ENCODE measurements around the gene TXNRD2.

The TXNRD2 gene

DNA sequence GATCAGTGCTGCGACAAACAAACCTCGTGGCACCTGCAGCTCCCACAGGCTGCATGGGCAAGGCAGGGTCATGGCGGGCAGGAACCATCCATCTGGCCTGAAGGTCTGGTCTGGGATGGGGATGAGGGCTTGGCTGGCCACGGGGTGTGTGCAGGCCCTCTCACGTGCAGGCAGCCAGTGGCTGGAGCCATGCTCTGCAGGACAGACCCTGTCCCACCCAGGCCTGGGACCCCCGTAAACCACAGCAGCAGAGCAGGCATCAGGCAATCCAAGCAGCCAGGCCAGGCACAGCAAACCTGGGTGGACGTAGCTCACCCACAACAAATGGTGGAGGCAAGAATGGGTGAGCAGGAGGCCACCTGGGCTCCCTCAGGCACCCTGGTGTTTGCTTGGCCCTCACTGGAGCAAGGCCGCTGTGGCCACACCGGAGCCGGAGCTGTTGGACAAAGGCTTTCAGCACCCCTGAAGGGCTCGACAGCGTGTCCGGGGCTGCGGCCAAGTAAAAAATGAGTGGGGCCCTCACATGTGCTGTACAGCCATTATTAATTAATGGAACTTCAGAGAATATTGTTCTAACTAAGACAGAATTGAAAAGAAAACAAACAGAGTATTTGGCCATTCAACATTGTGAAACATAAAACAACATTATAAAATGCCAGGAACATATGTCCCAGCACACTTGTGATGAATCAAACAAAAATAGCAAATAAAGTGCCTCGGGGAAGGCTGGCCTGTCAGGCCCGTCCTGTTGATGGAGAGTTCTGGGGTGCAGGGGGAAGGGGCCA, 63.0 kb downstream of the TXNRD2 start:
- no peak for DNase-seq
- no peaks in the 10 kb centered on the region for H3K27me3 Mint-ChIP-seq
- peaks cover 12% of the 10 kb centered on the region for H3K4me1 Mint-ChIP-seq
- no peak for ATAC-seq
- H3K27ac Mint-ChIP-seq = no peak overlapping the region
- H3K9me3 Mint-ChIP-seq = no peaks in the 10 kb centered on the region
- H3K4me3 Mint-ChIP-seq = no peak overlapping the region

DNA sequence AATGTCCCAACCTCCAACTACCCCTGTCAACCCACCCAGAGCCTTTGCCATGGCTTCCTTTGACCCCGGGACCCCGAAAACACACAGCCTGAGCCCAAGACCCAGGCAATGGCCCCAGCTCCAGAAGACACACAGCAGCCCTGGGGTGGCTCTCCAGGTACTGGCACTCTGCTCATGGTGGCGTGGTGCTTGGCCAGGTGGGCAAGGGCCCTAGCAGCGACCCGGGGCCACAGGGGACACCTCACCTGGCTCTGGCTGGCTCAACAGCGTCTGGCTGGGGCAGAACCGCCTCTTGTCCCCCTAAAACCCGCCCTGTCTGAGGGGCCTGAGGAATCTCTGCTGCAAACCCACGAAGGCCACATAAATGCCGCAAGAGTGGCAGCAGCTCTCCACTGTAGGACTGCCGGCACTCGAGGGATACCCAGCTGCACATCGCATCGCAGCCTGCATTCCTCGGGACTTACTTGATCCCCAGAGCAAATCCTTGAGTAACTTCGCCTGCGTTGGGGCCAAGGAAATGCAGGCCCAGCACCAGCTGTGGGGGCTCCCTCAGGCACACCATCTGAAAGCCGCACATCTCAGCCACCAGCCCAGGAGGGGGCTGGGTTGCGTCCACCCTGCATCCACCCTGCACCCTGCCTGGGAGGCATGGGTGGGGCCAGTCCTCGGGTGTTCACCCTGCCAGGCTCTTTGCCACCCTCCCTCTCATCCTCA, 63.8 kb downstream of the TXNRD2 start:
- DNase-seq (no peak), ATAC-seq (no peak)
- Mint-ChIP-seq H3K9me3 (no peaks in the 10 kb centered on the region), H3K4me1 (peaks cover 17% of the 10 kb centered on the region), H3K4me3 (no peak overlapping the region), H3K27me3 (no peaks in the 10 kb centered on the region), H3K27ac (peak overlapping the region in 1 of 2 donors; percentile 42)

- DNase-seq = no peak
- Mint-ChIP-seq H3K27me3 (no peaks in the 10 kb centered on the region), H3K4me3 (no peak overlapping the region), H3K4me1 (peaks cover 17% of the 10 kb centered on the region), H3K27ac (no peak overlapping the region), H3K9me3 (no peaks in the 10 kb centered on the region)
- no peak for ATAC-seq
Measured at GRCh38 chr22:19876941-19877625, 64.5 kb downstream of the TXNRD2 start.

DNA sequence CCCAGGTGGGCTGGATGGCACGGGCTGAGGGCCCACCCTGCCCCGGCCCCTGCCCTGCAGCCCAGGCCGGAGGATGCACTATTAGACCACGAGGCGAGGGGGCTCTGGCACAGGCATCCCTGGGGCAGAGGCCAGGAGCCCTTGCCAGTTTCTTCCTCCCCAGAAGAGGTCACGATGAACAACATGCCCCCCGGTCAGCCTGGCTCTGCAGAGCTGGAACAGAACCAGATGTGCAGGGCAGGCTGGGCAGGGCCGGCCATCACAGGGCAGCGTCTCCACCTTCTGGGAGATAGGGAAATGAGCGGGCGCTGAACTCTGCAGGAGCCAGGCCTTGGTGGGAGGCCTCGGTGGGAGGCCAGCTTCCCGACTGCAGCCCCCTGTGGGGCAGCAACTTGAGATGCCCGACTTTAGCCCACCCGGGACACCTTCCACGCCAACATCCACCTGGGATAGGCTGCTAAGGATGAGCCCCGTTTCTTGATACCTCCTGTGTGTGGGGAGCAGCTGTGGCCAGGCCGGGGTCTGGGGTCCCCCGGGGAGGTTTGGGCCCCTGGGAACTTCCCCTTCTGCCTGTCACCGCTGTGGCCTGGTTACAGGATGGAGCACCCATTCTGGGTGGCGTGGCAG, 65.2 kb downstream of the TXNRD2 start:
- Mint-ChIP-seq H3K9me3 (no peaks in the 10 kb centered on the region), H3K4me3 (no peak overlapping the region), H3K27me3 (no peaks in the 10 kb centered on the region), H3K27ac (peak overlapping the region in 1 of 2 donors; percentile 86), H3K4me1 (peaks cover 17% of the 10 kb centered on the region)
- DNase-seq = no peak
- no peak for ATAC-seq

DNA sequence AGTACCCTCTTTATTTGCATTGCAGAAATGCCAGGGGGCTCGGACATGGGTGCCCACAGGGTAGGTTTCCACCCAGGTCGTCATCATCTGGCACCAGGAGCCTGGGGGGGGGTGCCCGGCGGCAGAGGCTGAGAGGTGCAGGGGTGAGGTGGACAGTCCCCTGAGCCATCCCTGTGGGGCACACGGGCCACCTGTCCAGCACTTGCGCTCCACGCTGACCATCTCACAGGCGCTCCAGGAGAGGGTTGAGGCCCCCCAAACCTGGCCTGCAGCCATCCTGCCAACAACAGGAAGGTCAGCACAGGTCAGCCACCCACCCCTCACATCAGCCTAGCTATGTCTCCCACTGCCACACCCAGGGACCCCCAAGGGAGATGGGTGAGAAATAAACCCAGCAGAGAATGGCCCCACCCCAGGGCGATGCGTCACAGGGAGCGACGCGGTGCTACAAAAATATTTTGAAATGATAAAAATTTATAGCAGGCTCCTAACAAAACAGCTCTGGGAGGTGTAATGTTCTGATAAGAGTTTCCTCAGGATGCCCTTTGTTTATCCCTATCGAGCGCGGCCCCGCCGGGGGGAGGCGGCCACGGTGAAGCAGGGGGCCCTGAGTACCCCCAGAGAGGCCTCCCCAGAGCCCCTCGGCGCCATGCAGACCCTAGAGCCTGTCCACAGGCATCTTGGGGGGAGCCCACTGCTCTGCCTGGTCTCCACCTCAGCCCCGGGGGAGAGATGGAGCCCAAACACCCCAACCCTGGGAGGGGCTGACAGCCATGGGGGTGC, 65.9 kb downstream of the TXNRD2 start:
- H3K4me1 Mint-ChIP-seq = peaks cover 17% of the 10 kb centered on the region
- DNase-seq (no peak), ATAC-seq (no peak)
- no peak overlapping the region for H3K27ac Mint-ChIP-seq
- H3K4me3 Mint-ChIP-seq = no peak overlapping the region
- no peaks in the 10 kb centered on the region for H3K9me3 Mint-ChIP-seq
- H3K27me3 Mint-ChIP-seq = no peaks in the 10 kb centered on the region

GRCh38 chr22:19875061-19875530, 66.5 kb downstream of the TXNRD2 start:
- H3K4me3 Mint-ChIP-seq = no peak overlapping the region

DNA sequence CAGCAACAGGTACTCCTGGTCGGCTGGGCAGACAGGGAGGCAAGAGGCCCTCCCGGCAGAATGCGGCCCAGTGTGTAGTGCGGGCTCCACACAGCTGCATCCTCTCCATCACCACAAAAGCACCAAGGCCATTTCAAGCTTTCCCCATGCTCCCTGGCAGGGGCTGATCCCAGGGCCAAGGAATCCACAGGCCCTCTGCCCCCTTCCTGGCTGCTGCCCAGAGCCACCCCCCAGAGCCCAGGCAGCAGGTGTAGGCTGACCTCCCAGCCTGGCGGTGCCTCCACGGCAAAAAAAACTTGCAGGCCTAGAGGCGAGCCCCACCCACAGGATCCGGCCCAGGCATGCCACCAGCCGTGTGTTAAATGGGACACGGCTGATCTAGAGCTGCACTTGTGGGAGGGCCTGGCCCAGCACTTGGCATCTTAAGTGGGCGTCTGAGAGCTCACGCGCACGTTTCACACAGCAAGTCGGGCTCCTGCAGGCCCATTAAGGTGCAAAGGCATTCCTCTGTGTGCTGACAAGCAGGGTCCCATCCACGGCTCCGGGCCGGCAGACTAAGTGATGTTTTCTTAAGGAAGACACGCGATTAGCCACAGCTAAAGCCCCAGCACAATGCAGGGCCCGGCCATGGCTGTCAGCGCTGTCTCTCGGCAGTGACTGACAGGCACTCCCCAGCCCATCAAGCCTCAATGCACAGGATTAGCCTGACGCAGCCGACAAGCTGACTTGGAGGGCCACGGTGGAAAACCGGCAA, 67.1 kb downstream of the TXNRD2 start:
- Mint-ChIP-seq H3K27ac (peak overlapping the region; percentile 19 to 57), H3K27me3 (no peaks in the 10 kb centered on the region), H3K4me3 (peak overlapping the region in 1 of 2 donors; percentile 54), H3K9me3 (no peaks in the 10 kb centered on the region), H3K4me1 (peaks cover 17% of the 10 kb centered on the region)
- ATAC-seq = peak; percentile 51
- DNase-seq = peak in 1 of 2 donors; percentile 41

More at GRCh38 chr22:19875061-19875530, 66.5 kb downstream of the TXNRD2 start:
- DNase-seq = no peak
- no peak for ATAC-seq
- no peak overlapping the region for H3K27ac Mint-ChIP-seq
- H3K4me1 Mint-ChIP-seq = peaks cover 17% of the 10 kb centered on the region
- no peaks in the 10 kb centered on the region for H3K27me3 Mint-ChIP-seq
- H3K9me3 Mint-ChIP-seq = no peaks in the 10 kb centered on the region

DNA sequence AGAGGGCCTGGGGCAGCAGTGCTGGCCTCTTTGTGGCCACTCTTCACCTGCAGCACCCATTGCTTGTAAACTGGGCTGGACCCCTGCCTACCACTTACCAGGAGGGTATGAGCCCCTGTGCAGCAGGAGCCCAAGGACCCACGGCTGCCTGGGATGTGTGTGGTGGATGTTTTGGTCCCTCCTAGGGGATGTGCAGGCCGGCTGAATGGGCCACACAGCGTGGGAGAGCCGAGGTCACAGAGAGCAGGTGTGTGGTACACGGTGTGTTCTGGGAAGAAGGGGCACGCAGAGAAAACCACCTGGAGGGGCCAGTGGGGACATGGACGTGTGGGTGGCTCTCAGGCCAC, 67.7 kb downstream of the TXNRD2 start:
- H3K27ac Mint-ChIP-seq = peak overlapping the region in 1 of 2 donors; percentile 19
- no peaks in the 10 kb centered on the region for H3K9me3 Mint-ChIP-seq
- ATAC-seq (no peak), DNase-seq (no peak)
- peaks cover 17% of the 10 kb centered on the region for H3K4me1 Mint-ChIP-seq
- H3K4me3 Mint-ChIP-seq = peak overlapping the region in 1 of 2 donors; percentile 54
- no peaks in the 10 kb centered on the region for H3K27me3 Mint-ChIP-seq

GRCh38 chr22:19873138-19873959, 68.3 kb downstream of the TXNRD2 start:
- no peak overlapping the region for H3K4me3 Mint-ChIP-seq
- no peaks in the 10 kb centered on the region for H3K27me3 Mint-ChIP-seq
- ATAC-seq (no peak), DNase-seq (no peak)
- no peak overlapping the region for H3K27ac Mint-ChIP-seq
- H3K4me1 Mint-ChIP-seq = peaks cover 17% of the 10 kb centered on the region
- H3K9me3 Mint-ChIP-seq = no peaks in the 10 kb centered on the region

DNA sequence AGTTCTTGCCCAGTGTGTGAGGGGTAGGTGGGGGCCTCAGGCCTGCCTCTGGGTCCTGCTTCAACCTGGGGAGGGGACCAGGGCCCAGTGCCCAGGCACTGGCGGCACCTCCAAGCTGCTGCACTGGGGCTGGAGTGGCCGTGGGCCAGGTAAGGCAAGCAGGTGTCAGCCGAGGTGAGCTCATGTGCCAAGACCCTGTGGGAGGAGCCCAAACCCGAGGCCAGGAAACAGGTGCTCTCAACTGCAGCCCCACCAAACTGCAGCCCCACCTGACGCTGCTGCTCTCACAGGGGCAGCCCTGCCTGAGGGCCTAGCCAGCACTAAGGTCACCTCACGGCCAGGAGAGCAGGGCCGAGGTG, 68.9 kb downstream of the TXNRD2 start:
- no peak overlapping the region for H3K4me3 Mint-ChIP-seq
- DNase-seq = no peak
- no peaks in the 10 kb centered on the region for H3K9me3 Mint-ChIP-seq

DNA sequence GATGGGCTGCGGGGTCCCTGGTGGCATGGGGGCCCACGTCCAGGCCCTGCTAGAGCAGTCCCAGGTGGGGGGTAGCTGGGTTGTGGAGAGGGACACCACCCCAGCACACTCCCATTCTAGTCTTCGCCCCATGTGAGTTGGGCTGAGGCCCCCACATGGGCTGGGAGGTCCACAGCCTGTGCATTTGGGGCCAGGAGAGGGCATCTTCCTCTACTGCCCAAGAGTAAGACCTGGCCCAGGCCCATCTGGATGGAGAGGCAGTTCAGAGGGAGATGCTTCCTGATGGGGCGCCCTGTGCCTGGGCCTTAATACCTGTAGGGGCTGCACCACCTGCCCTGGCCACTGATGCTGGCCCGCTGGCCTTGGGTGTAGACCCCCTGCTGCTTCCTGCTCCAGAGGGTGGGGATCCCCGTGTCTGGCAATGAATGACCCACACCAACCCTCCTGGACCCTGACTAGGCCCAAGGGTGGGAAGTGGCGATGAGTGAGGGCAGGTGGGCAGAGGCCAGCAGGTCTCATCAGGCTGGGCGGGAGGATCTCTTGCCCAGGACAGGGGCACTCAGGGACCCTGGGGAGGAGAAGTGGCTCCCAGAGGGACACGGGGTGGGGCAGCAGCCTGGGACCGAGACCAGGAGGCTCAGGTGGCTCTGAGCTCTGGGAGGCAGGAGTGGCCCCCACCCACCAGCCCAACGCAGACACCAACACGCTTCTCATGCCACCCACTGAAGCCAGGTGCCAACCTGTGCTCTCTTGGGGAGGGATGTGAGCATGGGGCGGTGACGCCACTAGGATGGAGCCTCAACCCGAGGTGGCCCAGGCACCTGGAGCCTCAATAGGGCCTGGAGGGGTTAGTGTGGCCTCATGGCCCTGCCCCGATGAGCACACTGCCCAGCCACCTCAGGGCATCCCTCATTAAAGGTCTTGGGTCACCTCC, 69.5 kb downstream of the TXNRD2 start:
- no peak overlapping the region for H3K4me3 Mint-ChIP-seq
- ATAC-seq = no peak
- no peaks in the 10 kb centered on the region for H3K27me3 Mint-ChIP-seq
- DNase-seq = no peak
- H3K27ac Mint-ChIP-seq = no peak overlapping the region
- no peaks in the 10 kb centered on the region for H3K9me3 Mint-ChIP-seq
- H3K4me1 Mint-ChIP-seq = peaks cover 17% of the 10 kb centered on the region

More for the DNA sequence above, 68.9 kb downstream of the TXNRD2 start:
- Mint-ChIP-seq H3K27me3 (no peaks in the 10 kb centered on the region), H3K27ac (no peak overlapping the region), H3K4me1 (peaks cover 17% of the 10 kb centered on the region)
- no peak for ATAC-seq

- Mint-ChIP-seq H3K27me3 (no peaks in the 10 kb centered on the region), H3K4me1 (peaks cover 17% of the 10 kb centered on the region), H3K27ac (peak overlapping the region in 1 of 2 donors; percentile 54), H3K9me3 (no peaks in the 10 kb centered on the region), H3K4me3 (no peak overlapping the region)
- ATAC-seq = no peak
- DNase-seq = no peak
Measured at GRCh38 chr22:19871023-19871844, 70.4 kb downstream of the TXNRD2 start.
